Measurements from ENCODE around the gene SLC16A11. TPM values are rescaled to one million over a fixed set of nuclear protein-coding genes. Genes with fewer than 3 reads are reported as not detected.
A peak's percentile ranks its signal among the peaks of the same experiment; 100 is the strongest.

SLC16A11 gene
- total and polyA plus RNA-seq, 9 of the 15 experiments (the other 6 are each of a cell fraction or from before 2014, with no cell fraction given) = not detected

DNA sequence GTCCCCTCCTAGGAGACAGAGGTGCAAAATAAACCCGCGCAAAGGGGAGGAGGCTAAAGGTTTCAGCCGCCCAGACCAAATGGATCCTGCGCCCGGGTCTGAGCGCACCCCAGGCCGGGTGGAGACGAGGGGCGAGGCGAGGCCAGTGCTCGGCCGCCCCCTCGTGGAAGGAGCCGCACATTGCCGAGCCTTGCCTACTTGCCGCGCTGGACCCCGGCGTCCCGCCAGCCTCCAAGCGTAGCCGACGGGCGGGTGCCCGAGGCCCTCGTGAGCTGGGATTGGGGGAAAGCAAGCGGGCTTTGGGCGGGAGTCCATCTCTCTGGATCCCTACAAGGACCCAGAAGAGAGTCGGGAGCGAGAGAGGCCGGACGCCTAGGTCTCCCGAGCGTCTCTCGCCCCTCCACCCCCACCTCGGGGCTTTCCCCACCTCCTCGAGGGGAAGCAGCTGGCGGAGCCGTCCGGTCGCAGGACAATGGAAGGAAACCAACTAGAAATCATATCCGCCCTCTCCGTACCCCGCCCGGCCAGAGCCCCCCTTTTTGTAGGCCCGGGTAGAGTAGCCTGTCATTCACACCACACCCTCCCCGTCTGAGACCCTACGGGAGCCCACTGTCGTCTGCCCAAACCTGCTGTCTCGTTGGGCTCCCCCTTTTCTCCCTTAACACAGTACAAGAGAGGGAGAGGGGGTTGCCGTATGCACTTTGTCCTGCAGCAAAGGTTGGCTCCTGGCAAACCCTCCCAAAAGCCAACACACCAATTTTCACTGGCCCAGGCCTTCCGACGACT is 21.7 kb downstream of the SLC16A11 start (continued):
- TF ChIP-seq YY1 (IDR thresholded peaks at IDR 0.05; ENCODE audit: borderline replicate concordance in 1 of 3, control insufficient read depth in 1 of 3, extremely low read depth in 1 of 3, insufficient read depth in 3 of 3, insufficient read length in 1 of 3, insufficient replicate concordance in 2 of 3, low read depth in 1 of 3, low read length in 2 of 3) (peak in 1 of 3 experiments; percentile 53), GABPB2 (CRISPR knock-in tag; conservative IDR thresholded peaks at IDR 0.05) (no peak), ZNF445 (CRISPR knock-in tag; IDR thresholded peaks at IDR 0.05; ENCODE audit: low read depth) (no peak), ASH1L (IDR thresholded peaks at IDR 0.05; ENCODE audit: borderline replicate concordance, low read depth, partially characterized antibody) (no peak), PCBP1 (IDR thresholded peaks at IDR 0.05; ENCODE audit: low read depth, low read length, poor library complexity, severe bottlenecking) (no peak), MAZ (CRISPR knock-in tag; conservative IDR thresholded peaks at IDR 0.05 in 1 of 2, IDR thresholded peaks at IDR 0.05 in 1 of 2) (peak in 1 of 2 experiments; percentile 62; a peak in 2 of 4 replicates), NR2F6 (CRISPR knock-in tag; IDR thresholded peaks at IDR 0.05) (no peak), POLR2G (IDR thresholded peaks at IDR 0.05; ENCODE audit: low read depth, low read length) (peak; percentile 68), ERF (CRISPR knock-in tag; IDR thresholded peaks at IDR 0.05) (no peak), ZNF232 (CRISPR knock-in tag; IDR thresholded peaks at IDR 0.05) (no peak), RBM39 (optimal IDR thresholded peaks at IDR 0.05; ENCODE audit: low read depth, low read length) (no peak), ZSCAN32 (CRISPR knock-in tag; IDR thresholded peaks at IDR 0.05) (no peak)
